ENCODE measurements around the gene ARSJ.

ARSJ gene

DNA sequence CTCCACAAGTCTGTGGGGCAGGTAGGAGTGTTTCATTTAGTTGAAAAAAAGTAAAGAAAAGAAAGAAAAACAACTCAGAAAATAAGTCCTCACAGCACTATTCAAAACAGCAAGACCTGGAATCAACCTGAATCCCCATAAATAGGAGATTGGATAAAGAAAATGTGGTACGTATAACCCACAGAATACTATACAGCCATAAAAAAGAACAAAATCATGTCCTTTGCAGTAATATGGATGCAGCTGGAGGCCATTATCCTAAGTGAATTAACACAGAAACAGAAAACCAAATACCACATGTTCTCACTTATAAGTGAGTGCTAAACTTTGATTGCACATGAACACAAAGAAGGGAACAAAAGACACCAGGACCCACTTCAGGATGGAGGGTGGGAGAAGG, 71.9 kb downstream of the ARSJ start:
- no peak for DNase-seq
- no peaks in the 10 kb centered on the region for H3K4me1 ChIP-seq
- H3K36me3 ChIP-seq = no peaks in the 10 kb centered on the region
- H3K4me3 ChIP-seq (ENCODE audit: low read depth, low read length) = no peak overlapping the region
- TF ChIP-seq, protein P1, sequence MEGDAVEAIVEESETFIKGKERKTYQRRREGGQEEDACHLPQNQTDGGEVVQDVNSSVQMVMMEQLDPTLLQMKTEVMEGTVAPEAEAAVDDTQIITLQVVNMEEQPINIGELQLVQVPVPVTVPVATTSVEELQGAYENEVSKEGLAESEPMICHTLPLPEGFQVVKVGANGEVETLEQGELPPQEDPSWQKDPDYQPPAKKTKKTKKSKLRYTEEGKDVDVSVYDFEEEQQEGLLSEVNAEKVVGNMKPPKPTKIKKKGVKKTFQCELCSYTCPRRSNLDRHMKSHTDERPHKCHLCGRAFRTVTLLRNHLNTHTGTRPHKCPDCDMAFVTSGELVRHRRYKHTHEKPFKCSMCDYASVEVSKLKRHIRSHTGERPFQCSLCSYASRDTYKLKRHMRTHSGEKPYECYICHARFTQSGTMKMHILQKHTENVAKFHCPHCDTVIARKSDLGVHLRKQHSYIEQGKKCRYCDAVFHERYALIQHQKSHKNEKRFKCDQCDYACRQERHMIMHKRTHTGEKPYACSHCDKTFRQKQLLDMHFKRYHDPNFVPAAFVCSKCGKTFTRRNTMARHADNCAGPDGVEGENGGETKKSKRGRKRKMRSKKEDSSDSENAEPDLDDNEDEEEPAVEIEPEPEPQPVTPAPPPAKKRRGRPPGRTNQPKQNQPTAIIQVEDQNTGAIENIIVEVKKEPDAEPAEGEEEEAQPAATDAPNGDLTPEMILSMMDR (IDR thresholded peaks at IDR 0.05; ENCODE audit: low read depth, low read length) = no peak
- H3K9me3 ChIP-seq = no peaks in the 10 kb centered on the region
- H3K27me3 ChIP-seq = no peaks in the 10 kb centered on the region

DNA sequence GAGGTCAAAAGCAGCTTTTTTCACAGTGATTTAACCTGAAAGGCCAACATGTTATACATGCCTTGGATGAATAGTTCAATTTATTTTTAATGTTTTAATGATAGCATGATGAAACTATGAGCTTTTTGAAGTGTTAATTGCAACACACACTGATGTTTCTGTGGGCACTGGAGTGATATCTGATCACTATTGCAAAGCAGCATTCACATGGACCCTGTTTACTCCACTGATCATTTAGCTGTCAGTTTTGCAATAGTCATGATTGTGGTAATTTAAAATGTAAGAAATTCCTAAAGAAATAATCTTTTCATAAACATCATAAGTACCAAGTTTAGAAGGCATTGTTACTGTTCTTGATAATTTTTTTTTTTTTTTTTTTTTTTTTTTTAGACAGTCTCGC, 74.1 kb downstream of the ARSJ start:
- H3K4me3 ChIP-seq (ENCODE audit: low read depth, low read length) = no peak overlapping the region
- no peak for DNase-seq
- H3K9me3 ChIP-seq = no peaks in the 10 kb centered on the region
- no peaks in the 10 kb centered on the region for H3K36me3 ChIP-seq
- TF ChIP-seq, protein P1 (IDR thresholded peaks at IDR 0.05; ENCODE audit: low read depth, low read length) = no peak
- H3K27me3 ChIP-seq = no peaks in the 10 kb centered on the region
- H3K4me1 ChIP-seq = no peaks in the 10 kb centered on the region

- TF ChIP-seq, protein P1 (IDR thresholded peaks at IDR 0.05; ENCODE audit: low read depth, low read length) = no peak
- no peaks in the 10 kb centered on the region for H3K4me1 ChIP-seq
- no peaks in the 10 kb centered on the region for H3K9me3 ChIP-seq
- H3K4me3 ChIP-seq (ENCODE audit: low read depth, low read length) = no peak overlapping the region
- H3K27me3 ChIP-seq = no peaks in the 10 kb centered on the region
- DNase-seq = no peak
- no peaks in the 10 kb centered on the region for H3K36me3 ChIP-seq
Observed at GRCh38 chr4:113904877-113905276, 74.6 kb downstream of the ARSJ start.

DNA sequence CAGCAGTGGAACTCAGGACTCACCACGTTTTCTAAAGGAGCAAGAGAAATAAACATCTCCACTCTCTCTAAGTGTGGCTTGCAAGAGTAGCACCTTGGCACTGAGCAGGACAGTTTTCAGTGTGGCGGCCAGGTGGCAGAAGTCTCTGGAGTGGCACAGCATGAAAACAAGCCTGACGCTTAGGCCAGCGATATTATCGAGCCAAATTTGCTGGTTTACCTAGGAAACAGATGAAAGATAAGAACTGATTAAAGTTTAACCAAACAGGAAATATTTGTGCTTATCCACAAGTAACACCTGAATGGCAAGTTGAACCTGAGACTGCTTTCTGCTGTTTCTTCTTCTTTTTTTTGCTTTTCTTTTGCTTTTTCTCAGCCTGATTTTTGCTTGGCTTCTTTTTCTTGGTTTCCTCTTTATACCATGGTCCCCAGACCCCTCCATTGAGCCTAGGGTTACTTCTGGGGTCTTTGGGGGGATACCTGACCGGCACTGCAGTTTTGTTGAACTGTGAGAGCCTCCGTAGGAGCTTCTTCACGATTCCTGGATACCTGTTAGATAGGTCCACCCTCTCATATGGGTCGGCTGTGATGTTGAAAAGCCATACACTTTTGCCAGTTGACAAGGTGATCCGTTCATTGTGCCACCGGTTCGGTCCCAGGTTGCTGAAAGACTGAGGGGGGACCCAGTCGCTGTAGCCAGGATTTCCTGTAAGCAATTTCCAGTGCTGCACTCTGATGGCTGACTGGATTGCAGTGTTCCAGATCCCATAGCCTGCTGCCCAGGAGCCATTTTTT, 77.3 kb downstream of the ARSJ start:
- Histone ChIP-seq H3K9me3 (no peaks in the 10 kb centered on the region), H3K4me1 (no peaks in the 10 kb centered on the region), H3K4me3 (ENCODE audit: low read depth, low read length) (no peak overlapping the region), H3K36me3 (no peaks in the 10 kb centered on the region), H3K27me3 (no peaks in the 10 kb centered on the region)
- DNase-seq = no peak
- TF ChIP-seq, protein P1 (IDR thresholded peaks at IDR 0.05; ENCODE audit: low read depth, low read length) = peak; percentile 22; the same call in 1 of the 2 replicates

DNA sequence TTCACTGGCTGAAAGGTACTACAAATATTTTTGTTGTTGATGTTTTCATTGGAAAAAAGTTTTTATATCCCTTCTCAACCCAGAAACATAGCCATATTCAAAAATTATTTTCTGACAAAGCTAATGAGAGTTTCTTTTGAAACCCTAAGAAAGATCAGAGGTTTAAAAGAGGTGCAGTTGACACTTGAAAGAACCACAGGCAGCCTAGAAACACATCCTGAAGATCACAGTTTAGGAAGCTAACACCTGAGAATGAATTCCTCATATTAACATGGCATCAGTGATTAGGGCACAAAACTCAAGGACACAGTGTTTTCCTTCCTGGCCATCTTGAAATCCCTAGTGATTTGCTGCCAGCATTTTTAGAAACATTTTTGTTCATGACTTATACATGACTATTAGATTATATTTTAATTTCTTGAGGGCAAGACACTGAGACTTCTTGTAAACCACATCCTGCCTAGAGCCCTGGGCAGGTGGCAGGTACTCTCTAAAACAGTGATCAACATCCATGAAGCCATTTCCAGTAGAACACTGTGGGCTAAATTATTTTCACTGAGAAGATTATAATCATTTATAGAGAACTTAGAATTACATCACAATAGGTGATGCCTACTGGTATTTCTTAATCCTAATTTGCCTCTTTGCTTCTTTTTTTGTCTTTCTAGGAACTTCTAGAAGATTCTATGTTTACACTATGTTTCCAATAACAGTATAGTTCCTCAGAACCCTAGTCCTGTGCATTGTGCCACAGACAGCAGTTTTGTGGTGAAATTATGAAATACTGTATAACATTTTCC, 80.0 kb downstream of the ARSJ start:
- Histone ChIP-seq H3K4me3 (ENCODE audit: low read depth, low read length) (no peak overlapping the region), H3K9me3 (no peaks in the 10 kb centered on the region), H3K27me3 (no peaks in the 10 kb centered on the region), H3K4me1 (no peaks in the 10 kb centered on the region), H3K36me3 (no peaks in the 10 kb centered on the region)
- no peak for DNase-seq
- TF ChIP-seq, protein P1 (IDR thresholded peaks at IDR 0.05; ENCODE audit: low read depth, low read length) = no peak

DNA sequence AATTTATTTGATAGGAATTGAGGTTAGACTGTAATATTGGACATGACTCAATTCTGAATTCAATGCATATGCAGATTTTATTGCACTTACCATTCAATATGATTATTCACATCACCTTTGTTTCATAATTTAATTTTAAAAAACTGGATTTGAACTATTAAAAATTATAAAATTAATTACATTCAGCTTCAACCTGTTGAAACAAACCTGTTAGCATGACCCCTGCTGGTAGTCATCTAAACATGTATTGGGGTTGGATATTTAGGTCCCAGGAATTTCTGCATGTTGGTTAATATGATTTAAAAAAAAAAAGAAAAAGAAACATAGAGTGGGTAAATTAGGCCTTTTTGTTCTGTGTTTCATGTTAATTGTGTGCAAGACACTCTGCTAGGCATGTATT, 85.9 kb downstream of the ARSJ start:
- H3K4me1 ChIP-seq = no peaks in the 10 kb centered on the region
- TF ChIP-seq, protein P1 (IDR thresholded peaks at IDR 0.05; ENCODE audit: low read depth, low read length) = peak; percentile 43
- no peak overlapping the region for H3K4me3 ChIP-seq (ENCODE audit: low read depth, low read length)
- no peaks in the 10 kb centered on the region for H3K27me3 ChIP-seq
- H3K36me3 ChIP-seq = no peaks in the 10 kb centered on the region
- H3K9me3 ChIP-seq = no peaks in the 10 kb centered on the region
- no peak for DNase-seq

All from BE2C (cell line).